PC-9 (cell line): ENCODE measurements around the gene PTPN20. TPM values are rescaled to one million over a fixed set of nuclear protein-coding genes. Genes with fewer than 3 reads are reported as not detected.

Experiments used
- BruUV-seq: library from RNA; stranded (reverse); fragments of 400-500 nt; replicated peaks from 2 replicates; lab custom pipeline; 2021; lab: Mats Ljungman, UMichigan
- CTCF ChIA-PET: fragments of 300-600 bp; sonication (Branson Sonifier 250); formaldehyde crosslinking; loops from one replicate; lab custom pipeline; 2022; ENCODE audit warnings: antibody characterized with exemption; lab: Charles Lee
- POLR2A ChIA-PET: fragments of 300-600 bp; sonication (Branson Sonifier 250); formaldehyde crosslinking; loops from one replicate; lab custom pipeline; 2022; ENCODE audit warnings: antibody characterized with exemption; ENCODE audit not compliant: unreplicated experiment; lab: Charles Lee
- DNase-seq, 2 experiments: peaks; one replicate each; pipeline versions ENCODE4 v3.0.0 to v3.0.0-alpha.2; 2015 to 2022; ENCODE audit warnings: mixed read lengths in 1 of 2
- H2AFZ ChIP-seq: fragments of 200-600 bp; sonication (generic); 2 replicates; pipeline ENCODE4 v1.8.1; 2017; ENCODE audit warnings: antibody characterized with exemption
- H3F3A ChIP-seq: fragments of 200-600 bp; sonication (generic); 2 replicates; pipeline ENCODE4 v1.8.1; 2017; ENCODE audit warnings: antibody characterized with exemption, mild to moderate bottlenecking, low read depth; ENCODE audit not compliant: insufficient read depth
- H3K27ac ChIP-seq: fragments of 200-600 bp; sonication (generic); 2 replicates; pipeline ENCODE4 v1.6.1; 2016; ENCODE audit warnings: mixed run types
- H3K27me3 ChIP-seq: fragments of 200-600 bp; sonication (generic); 2 replicates; pipeline ENCODE4 v1.6.1; 2016; ENCODE audit warnings: low read depth, mixed run types; ENCODE audit not compliant: insufficient read depth
- H3K36me3 ChIP-seq: fragments of 200-600 bp; sonication (generic); 2 replicates; pipeline ENCODE4 v1.6.1; 2016; ENCODE audit warnings: low read depth, mixed run types
- H3K4me1 ChIP-seq: fragments of 200-600 bp; sonication (generic); replicated peaks from 2 replicates; pipeline ENCODE4 v1.6.1; 2016; ENCODE audit warnings: mixed run types; ENCODE audit not compliant: insufficient read depth
- H3K4me2 ChIP-seq: fragments of 200-600 bp; sonication (generic); 2 replicates; pipeline ENCODE4 v1.6.1; 2017; ENCODE audit warnings: mixed run types
- H3K4me3 ChIP-seq: fragments of 200-600 bp; sonication (generic); 2 replicates; pipeline ENCODE4 v1.6.1; 2016; ENCODE audit warnings: mixed run types
- H3K79me2 ChIP-seq: fragments of 200-600 bp; sonication (generic); 2 replicates; pipeline ENCODE4 v1.6.1; 2017; ENCODE audit warnings: low read depth, mixed run types
- H3K9me2 ChIP-seq: fragments of 200-600 bp; sonication (generic); 2 replicates; pipeline ENCODE4 v1.8.1; 2017; ENCODE audit warnings: mild to moderate bottlenecking; ENCODE audit not compliant: insufficient read depth
- H3K9me3 ChIP-seq: fragments of 200-600 bp; sonication (generic); 2 replicates; pipeline ENCODE4 v1.8.1; 2016; ENCODE audit warnings: low read depth; ENCODE audit not compliant: insufficient read depth
- H4K20me1 ChIP-seq: fragments of 200-600 bp; sonication (generic); 2 replicates; pipeline ENCODE4 v1.8.1; 2017; ENCODE audit not compliant: insufficient read depth
- CTCF ChIP-seq: fragments of 200-600 bp; sonication (generic); conservative IDR thresholded peaks from 2 replicates; pipeline ENCODE4 v1.6.1; 2017; ENCODE audit warnings: mixed run types, antibody characterized with exemption, mild to moderate bottlenecking, moderate library complexity
- EZH2 ChIP-seq: fragments of 200-600 bp; sonication (generic); IDR thresholded peaks from 2 replicates; pipeline ENCODE4 v1.8.0; 2017; ENCODE audit warnings: antibody characterized with exemption, low read depth
- intact Hi-C: fragments of 100-400 bp; cut with micrococcal nuclease; formaldehyde crosslinking; loops from one replicate; pipeline ENCODE4 v1.10.0; 2022; ENCODE audit not compliant: unreplicated experiment
- total RNA-seq: library from RNA; stranded (reverse); gene quantifications from 2 replicates; pipeline ENCODE4 v1.2.3, GENCODE V29; 2021

PTPN20 gene
- total RNA-seq, 1 experiment from 2014 or later = 19.1 TPM

- H3K27me3 ChIP-seq = no peaks in the 10 kb centered on the region
- no peaks in the 10 kb centered on the region for H3F3A ChIP-seq
- no peak overlapping the region for H3K4me3 ChIP-seq
- no peak overlapping the region for H3K27ac ChIP-seq
- no peak for TF ChIP-seq CTCF
- TF ChIP-seq EZH2 = no peak
- ChIA-PET POLR2A (no interaction called here), CTCF (no interaction called here)
- no peaks in the 10 kb centered on the region for H3K4me1 ChIP-seq
- H3K79me2 ChIP-seq = no peaks in the 10 kb centered on the region
- no peak overlapping the region for H3K4me2 ChIP-seq
- no peaks in the 10 kb centered on the region for H4K20me1 ChIP-seq
- no peaks in the 10 kb centered on the region for H3K9me2 ChIP-seq
- intact Hi-C loops = no loop called here
- H3K9me3 ChIP-seq = no peaks in the 10 kb centered on the region
- H3K36me3 ChIP-seq = no peaks in the 10 kb centered on the region
- BruUV-seq = no TSS peak
- no peak overlapping the region for H2AFZ ChIP-seq
- no peak for DNase-seq
These were observed 102.4 kb downstream of the PTPN20 start for GRCh38 chr10:47013507-47014154.

DNA sequence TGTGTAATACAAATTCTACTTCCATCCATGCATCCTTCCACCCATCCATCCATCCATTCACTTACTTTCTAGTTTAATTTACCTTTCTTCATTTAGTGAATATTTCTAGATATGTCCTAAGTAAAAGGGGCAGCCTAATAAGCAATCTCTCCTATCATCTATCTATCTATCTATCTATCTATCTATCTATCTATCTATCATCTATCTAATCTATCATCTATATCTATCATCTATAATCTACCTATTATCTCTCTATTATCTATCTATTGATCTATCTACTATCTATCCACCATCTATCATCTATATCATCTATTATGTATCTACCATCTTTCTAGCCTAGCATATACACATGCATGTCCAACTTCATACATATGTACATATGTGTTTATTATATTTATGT, 104.2 kb downstream of the PTPN20 start:
- H3K36me3 ChIP-seq = no peaks in the 10 kb centered on the region
- no peaks in the 10 kb centered on the region for H3K9me3 ChIP-seq
- no peaks in the 10 kb centered on the region for H3K27me3 ChIP-seq
- no peaks in the 10 kb centered on the region for H4K20me1 ChIP-seq
- no peaks in the 10 kb centered on the region for H3K4me1 ChIP-seq
- H3K79me2 ChIP-seq = no peaks in the 10 kb centered on the region
- TF ChIP-seq CTCF (no peak), EZH2 (no peak)
- H2AFZ ChIP-seq = no peak overlapping the region
- no peak overlapping the region for H3K4me2 ChIP-seq
- CTCF ChIA-PET = no interaction called here
- no peak overlapping the region for H3K4me3 ChIP-seq
- no peak for DNase-seq
- POLR2A ChIA-PET = no interaction called here
- H3K9me2 ChIP-seq = no peaks in the 10 kb centered on the region
- H3K27ac ChIP-seq = no peak overlapping the region
- intact Hi-C loops = no loop called here
- BruUV-seq = no TSS peak
- no peaks in the 10 kb centered on the region for H3F3A ChIP-seq

GRCh38 chr10:47016564-47016963, 105.3 kb downstream of the PTPN20 start:
- TF ChIP-seq EZH2 (no peak), CTCF (no peak)
- Histone ChIP-seq H3K27ac (no peak overlapping the region), H3K4me2 (no peak overlapping the region), H3F3A (no peaks in the 10 kb centered on the region), H3K4me3 (no peak overlapping the region), H3K9me3 (no peaks in the 10 kb centered on the region), H3K4me1 (no peaks in the 10 kb centered on the region), H4K20me1 (no peaks in the 10 kb centered on the region), H3K27me3 (no peaks in the 10 kb centered on the region), H2AFZ (no peak overlapping the region), H3K79me2 (no peaks in the 10 kb centered on the region), H3K36me3 (no peaks in the 10 kb centered on the region), H3K9me2 (no peaks in the 10 kb centered on the region)
- intact Hi-C loops = no loop called here
- ChIA-PET POLR2A (interaction anchor here (0.6 to 0.7 kb wide), 2 partner anchors 19 to 348 kb away, joined by 4 to 9 read pairs; no protein-coding TSS in a partner anchor), CTCF (no interaction called here)
- BruUV-seq = no TSS peak
- DNase-seq = no peak
